Spleen (tissue), 11 donors: ENCODE measurements around the gene NDUFV2. TPM values are rescaled to one million over a fixed set of nuclear protein-coding genes. Genes with fewer than 3 reads are reported as not detected.
"Not testable (repeated sequence)": the region's sequence is repeated elsewhere in the genome, so short reads cannot be mapped to it uniquely, and the experiment has no call there.

ENCODE experiments used
- DNase-seq: peaks from one replicate; pipeline ENCODE4 v3.0.0-alpha.2; 2020
- H3K27ac ChIP-seq, 8 donors: fragments of 200-600 bp; sonication (generic) in 7 of 8; 1 replicate in 4 of 8; 2 replicates in 4 of 8; pipeline versions ENCODE4 v1.5.0 to v1.8.0; 2016 to 2021; ENCODE audit warnings: inconsistent platforms in 4 of 8, mild to moderate bottlenecking in 4 of 8, moderate library complexity in 1 of 8
- H3K27me3 ChIP-seq, 7 donors: fragments of 200-600 bp; sonication (generic) in 6 of 7; replicated peaks in 1 of 7; 1 replicate in 4 of 7; 2 replicates in 3 of 7; pipeline versions ENCODE4 v1.5.0 to v1.8.0; 2016 to 2021; ENCODE audit warnings: inconsistent platforms in 3 of 7, mild to moderate bottlenecking in 1 of 7
- H3K36me3 ChIP-seq, 6 donors: fragments of 200-600 bp; sonication (generic) in 5 of 6; 1 replicate in 4 of 6; 2 replicates in 2 of 6; pipeline versions ENCODE4 v1.5.0 to v1.8.0; 2016 to 2021; ENCODE audit warnings: inconsistent platforms in 2 of 6
- H3K4me1 ChIP-seq, 6 donors: fragments of 200-600 bp; sonication (generic) in 5 of 6; 1 replicate in 3 of 6; 2 replicates in 3 of 6; pipeline versions ENCODE4 v1.5.0 to v1.8.0; 2016 to 2021; ENCODE audit warnings: inconsistent platforms in 3 of 6
- H3K4me3 ChIP-seq, 8 donors: fragments of 200-600 bp; sonication (generic) in 7 of 8; 1 replicate in 4 of 8; 2 replicates in 4 of 8; pipeline versions ENCODE4 v1.5.0 to v1.8.0; 2016 to 2021; ENCODE audit warnings: inconsistent platforms in 4 of 8, mild to moderate bottlenecking in 4 of 8, moderate library complexity in 2 of 8
- H3K9me3 ChIP-seq, 8 donors: fragments of 200-600 bp; sonication (generic) in 7 of 8; 1 replicate in 4 of 8; 2 replicates in 4 of 8; pipeline versions ENCODE4 v1.5.0 to v1.8.0; 2016 to 2021; ENCODE audit warnings: inconsistent platforms in 4 of 8
- CTCF ChIP-seq, 11 experiments: fragments of 200-600 bp in 7 of 11; fragments of 450-650 bp in 4 of 11; sonication (generic) in 4 of 11; IDR thresholded peaks in 8 of 11; conservative IDR thresholded peaks in 3 of 11; 1 replicate in 7 of 11; 2 replicates in 4 of 11; pipeline versions ENCODE4 v1.4.0 to v1.8.0; 2016 to 2021; ENCODE audit warnings: antibody characterized with exemption in 11 of 11, inconsistent platforms in 4 of 11, mild to moderate bottlenecking in 1 of 11
- POLR2A ChIP-seq, 3 donors: fragments of 450-650 bp; IDR thresholded peaks; one replicate each; pipeline ENCODE4 v1.5.1; 2017; ENCODE audit warnings: antibody characterized with exemption in 3 of 3, mild to moderate bottlenecking in 1 of 3
- POLR2AphosphoS5 ChIP-seq, 3 donors: sonication (generic); formaldehyde crosslinking; IDR thresholded peaks; one replicate each; pipeline ENCODE4 v1.5.1; 2017; ENCODE audit warnings: antibody characterized with exemption in 3 of 3
- WGBS, 5 donors: extraction: QIAGEN DNeasy Blood & Tissue Kit in 3 of 5; methylation state at CpG; one replicate each; pipeline versions ENCODE4 v1.1.5 to v1.1.7; 2013 to 2018; 5-methylcytosine and 5-hydroxymethylcytosine counted together
- intact Hi-C: fragments of 100-400 bp; cut with DNase I; formaldehyde crosslinking; loops from one replicate; pipeline ENCODE4 v1.15.0; 2023; ENCODE audit warnings: low total_unique reads
- polyA plus RNA-seq, 3 donors: library from polyadenylated mRNA; stranded (reverse); fragments of 200-250 nt; gene quantifications; one replicate each; pipeline ENCODE4 v1.2.1, GENCODE V29; 2013
- total RNA-seq, 7 donors: library from RNA; depleted of rRNA in 3 of 7; stranded (reverse); fragments of >200 nt in 3 of 7; fragmentation: NEBNext Ultra II Directional in 4 of 7; extraction: Animal tissue kit (Norgen Biotek cat#: 25700) in 4 of 7; gene quantifications; one replicate each; pipeline versions ENCODE4 v1.1.0 to v1.2.1, GENCODE V29; 2016 to 2021
- donor health status: healthy with polysubstance abuse.
- donor health status: DM: no; HTN: no; CAD: no; lungs with moderate emphysema.
- donor health status: DM: no; HTN: no; CAD: no.
- donor health status: Bipolar disorder and iron deficiency.
- donor health status: healthy.
- donor health status: DM: no; HTN: no; CAD: no.
- donor health status: DM: yes; HTN: yes; CAD: no.

The NDUFV2 gene
- total and polyA plus RNA-seq, 10 donors = 89.8 to 175 (median 101) TPM

- 86 to 95% (median 89%) methylated on average over 4 of the region's 4 CpGs for WGBS, 5 donors
- Histone ChIP-seq H3K4me1 (peaks cover 8 to 65% (median 35%) of the 10 kb centered on the region in 6 donors), H3K27ac (no peak overlapping the region), H3K36me3 (peaks cover 0 to 18% (median 3%) of the 10 kb centered on the region in 6 donors), H3K4me3 (no peak overlapping the region), H3K9me3 (peaks cover 2 to 32% (median 30%) of the 10 kb centered on the region in 8 donors), H3K27me3 (no peaks in the 10 kb centered on the region)
- intact Hi-C loops = no loop called here
- TF ChIP-seq POLR2A (IDR thresholded peaks at IDR 0.05) (no peak), CTCF (IDR thresholded peaks at IDR 0.05 in 8 of 11, conservative IDR thresholded peaks at IDR 0.05 in 3 of 11) (no peak), POLR2AphosphoS5 (IDR thresholded peaks at IDR 0.05) (no peak)
- DNase-seq = no peak
Measured at GRCh38 chr18:9160014-9160413, 57.5 kb downstream of the NDUFV2 start.

- peaks cover 2 to 41% (median 38%) of the 10 kb centered on the region in 8 donors for H3K9me3 ChIP-seq
- H3K27ac ChIP-seq, H3K4me3 ChIP-seq, H3K27me3 ChIP-seq, DNase-seq, intact Hi-C loops: not testable (repeated sequence)
- WGBS, 5 donors = 94 to 98% (median 96%) methylated on average over 4 of the region's 4 CpGs
- H3K4me1 ChIP-seq = peaks cover 8 to 44% (median 21%) of the 10 kb centered on the region in 6 donors
- H3K36me3 ChIP-seq = peaks cover 0 to 20% (median 3%) of the 10 kb centered on the region in 6 donors
Measured at GRCh38 chr18:9162663-9163062, 60.2 kb downstream of the NDUFV2 start.

- H3K27ac ChIP-seq, H3K27me3 ChIP-seq, DNase-seq, H3K4me3 ChIP-seq, intact Hi-C loops: not testable (repeated sequence)
- Histone ChIP-seq H3K36me3 (peaks cover 0 to 20% (median 3%) of the 10 kb centered on the region in 6 donors), H3K9me3 (peaks cover 2 to 41% (median 38%) of the 10 kb centered on the region in 8 donors), H3K4me1 (peaks cover 0 to 31% (median 8%) of the 10 kb centered on the region in 6 donors)
Measured at GRCh38 chr18:9164149-9164548, 61.6 kb downstream of the NDUFV2 start.

GRCh38 chr18:9165883-9166282, 63.4 kb downstream of the NDUFV2 start:
- H3K27me3 ChIP-seq, intact Hi-C loops, DNase-seq, H3K4me3 ChIP-seq, H3K27ac ChIP-seq: not testable (repeated sequence)
- 92 to 100% (median 98%) methylated on average over 3 of the region's 3 CpGs for WGBS, 5 donors
- Histone ChIP-seq H3K36me3 (peaks cover 0 to 20% (median 0%) of the 10 kb centered on the region in 6 donors), H3K9me3 (peaks cover 2 to 41% (median 38%) of the 10 kb centered on the region in 8 donors), H3K4me1 (peaks cover 0 to 22% (median 2%) of the 10 kb centered on the region in 6 donors)

GRCh38 chr18:9169515-9169914, 67.0 kb downstream of the NDUFV2 start:
- Histone ChIP-seq H3K9me3 (peaks cover 0 to 15% (median 13%) of the 10 kb centered on the region in 8 donors), H3K4me1 (peaks cover 3 to 49% (median 27%) of the 10 kb centered on the region in 6 donors)
- H3K27me3 ChIP-seq, intact Hi-C loops, H3K36me3 ChIP-seq, H3K27ac ChIP-seq, DNase-seq, H3K4me3 ChIP-seq: not testable (repeated sequence)
- WGBS, 5 donors = 85 to 94% (median 91%) methylated on average over 2 to 3 of the region's 3 CpGs

- H3K27me3 ChIP-seq, H3K9me3 ChIP-seq, DNase-seq, H3K36me3 ChIP-seq, intact Hi-C loops, H3K4me3 ChIP-seq, H3K27ac ChIP-seq: not testable (repeated sequence)
- WGBS, 5 donors = 65 to 96% (median 92%) methylated on average over 3 of the region's 3 CpGs
- H3K4me1 ChIP-seq = peaks cover 3 to 73% (median 42%) of the 10 kb centered on the region in 6 donors
Measured at GRCh38 chr18:9171919-9172318, 69.4 kb downstream of the NDUFV2 start.
